Body of pancreas (tissue), 4 donors: ENCODE data around the gene TAPT1.

Experiments used
- POLR2A ChIP-seq, 3 donors: fragments of 450-650 bp; IDR thresholded peaks; one replicate each; pipeline ENCODE4 v1.6.1; 2016; ENCODE audit warnings: antibody characterized with exemption in 3 of 3, mild to moderate bottlenecking in 2 of 3
- TF ChIP-seq, protein P1 (sequence below), 7 experiments: fragments of 450-650 bp in 4 of 7; fragments of 200-600 bp in 3 of 7; sonication (generic) in 3 of 7; IDR thresholded peaks; one replicate each; pipeline ENCODE4 v1.5.1; 2016 to 2019; ENCODE audit warnings: antibody characterized with exemption in 7 of 7

DNA sequence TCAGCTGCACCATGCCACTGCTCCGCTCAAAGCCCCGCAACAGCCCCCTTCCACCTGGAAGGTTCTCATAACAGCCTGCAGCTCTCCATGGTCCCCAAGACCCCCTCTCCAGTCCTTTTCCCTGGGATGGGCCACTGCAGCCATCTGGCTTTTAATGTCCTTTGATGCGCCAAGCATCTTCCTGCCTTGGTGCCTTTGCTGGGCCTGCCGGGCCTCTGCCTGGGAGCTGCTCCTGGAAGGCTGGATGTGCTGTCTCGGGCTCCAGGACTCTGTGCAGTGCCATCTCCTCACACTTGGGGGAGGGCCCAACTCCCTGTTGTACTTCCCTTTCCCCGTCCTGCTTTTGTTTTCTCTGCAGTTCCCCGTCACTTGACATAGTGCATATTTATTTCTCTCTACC, 60.3 kb downstream of the TAPT1 start:
- TF ChIP-seq, protein P1, sequence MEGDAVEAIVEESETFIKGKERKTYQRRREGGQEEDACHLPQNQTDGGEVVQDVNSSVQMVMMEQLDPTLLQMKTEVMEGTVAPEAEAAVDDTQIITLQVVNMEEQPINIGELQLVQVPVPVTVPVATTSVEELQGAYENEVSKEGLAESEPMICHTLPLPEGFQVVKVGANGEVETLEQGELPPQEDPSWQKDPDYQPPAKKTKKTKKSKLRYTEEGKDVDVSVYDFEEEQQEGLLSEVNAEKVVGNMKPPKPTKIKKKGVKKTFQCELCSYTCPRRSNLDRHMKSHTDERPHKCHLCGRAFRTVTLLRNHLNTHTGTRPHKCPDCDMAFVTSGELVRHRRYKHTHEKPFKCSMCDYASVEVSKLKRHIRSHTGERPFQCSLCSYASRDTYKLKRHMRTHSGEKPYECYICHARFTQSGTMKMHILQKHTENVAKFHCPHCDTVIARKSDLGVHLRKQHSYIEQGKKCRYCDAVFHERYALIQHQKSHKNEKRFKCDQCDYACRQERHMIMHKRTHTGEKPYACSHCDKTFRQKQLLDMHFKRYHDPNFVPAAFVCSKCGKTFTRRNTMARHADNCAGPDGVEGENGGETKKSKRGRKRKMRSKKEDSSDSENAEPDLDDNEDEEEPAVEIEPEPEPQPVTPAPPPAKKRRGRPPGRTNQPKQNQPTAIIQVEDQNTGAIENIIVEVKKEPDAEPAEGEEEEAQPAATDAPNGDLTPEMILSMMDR (IDR thresholded peaks at IDR 0.05): no peak
- TF ChIP-seq POLR2A (IDR thresholded peaks at IDR 0.05): no peak
